Panc1 (cell line): ENCODE data around the gene GPC6. TPM values are rescaled to one million over a fixed set of nuclear protein-coding genes. Genes with fewer than 3 reads are reported as not detected.
A peak's percentile ranks its signal among the peaks of the same experiment; 100 is the strongest.

Experiments
- ATAC-seq: fragments of 200-7000 bp; cut with Tn5 transposase; 2 replicates; pipeline ENCODE4 v1.9.1; 2020; ENCODE audit warnings: mild to moderate bottlenecking, moderate library complexity
- BruUV-seq: library from RNA; stranded (reverse); fragments of 400-500 nt; replicated peaks from 2 replicates; lab custom pipeline; 2021; lab: Mats Ljungman, UMichigan
- CTCF ChIA-PET: fragments of 300-600 bp; sonication (Branson Sonifier 250); formaldehyde crosslinking; loops from one replicate; lab custom pipeline; 2022; ENCODE audit warnings: antibody characterized with exemption; lab: Charles Lee
- POLR2A ChIA-PET: fragments of 300-600 bp; sonication (Branson Sonifier 250); formaldehyde crosslinking; loops from one replicate; lab custom pipeline; 2022; ENCODE audit warnings: antibody characterized with exemption; lab: Charles Lee
- DNase-seq: peaks from one replicate; pipeline ENCODE4 v3.0.0-alpha.2; 2010; ENCODE audit warnings: low read depth, low spot score
- H3K27ac ChIP-seq: 2 replicates; pipeline ENCODE4 v1.5.1; 2011; ENCODE audit warnings: mild to moderate bottlenecking, low read length, inconsistent platforms
- H3K27me3 ChIP-seq: fragments of 200-500 bp; sonication (Bioruptor generic); 2 replicates; pipeline ENCODE4 v1.6.0; 2014; ENCODE audit warnings: low read length, inconsistent platforms; ENCODE audit not compliant: control insufficient read depth, insufficient read depth
- H3K36me3 ChIP-seq: fragments of 200-500 bp; sonication (Bioruptor generic); 2 replicates; pipeline ENCODE4 v1.5.1; 2014; ENCODE audit warnings: inconsistent platforms, mild to moderate bottlenecking, low read length, moderate library complexity; ENCODE audit not compliant: control insufficient read depth, insufficient read depth
- H3K4me1 ChIP-seq: 2 replicates; pipeline ENCODE4 v1.5.1; 2011; ENCODE audit warnings: inconsistent platforms, mild to moderate bottlenecking, low read length, moderate library complexity; ENCODE audit not compliant: control insufficient read depth, insufficient read depth
- H3K4me3 ChIP-seq, 2 experiments: 2 replicates each; pipeline ENCODE4 v1.5.1; 2011 to 2012; ENCODE audit warnings: low read depth in 2 of 2, low read length in 2 of 2, mild to moderate bottlenecking in 2 of 2, inconsistent platforms in 1 of 2, moderate library complexity in 1 of 2
- H3K9me3 ChIP-seq: fragments of 200-500 bp; sonication (Bioruptor generic); 2 replicates; pipeline ENCODE4 v1.5.1; 2014; ENCODE audit warnings: low read depth, mild to moderate bottlenecking, inconsistent platforms, low read length, moderate library complexity; ENCODE audit not compliant: control insufficient read depth, insufficient read depth
- CTCF ChIP-seq: fragments of 450-650 bp; IDR thresholded peaks from 2 replicates; pipeline ENCODE4 v1.5.1; 2017; ENCODE audit warnings: mild to moderate bottlenecking
- POLR2AphosphoS5 ChIP-seq: IDR thresholded peaks from 2 replicates; pipeline ENCODE4 v1.6.1; 2012; ENCODE audit warnings: mild to moderate bottlenecking, low read depth, low read length, moderate library complexity
- REST ChIP-seq, 2 experiments: IDR thresholded peaks; 2 replicates each; pipeline ENCODE4 v1.6.1; 2011 to 2012; ENCODE audit warnings: low read depth in 2 of 2, control low read depth in 1 of 2, low read length in 1 of 2, mild to moderate bottlenecking in 1 of 2, moderate library complexity in 1 of 2; ENCODE audit not compliant: insufficient read depth in 1 of 2
- SIN3A ChIP-seq: IDR thresholded peaks from 2 replicates; pipeline ENCODE4 v1.6.1; 2012; ENCODE audit warnings: low read depth, mild to moderate bottlenecking, low read length, moderate library complexity, borderline replicate concordance; ENCODE audit not compliant: insufficient read depth
- TCF7L2 ChIP-seq: IDR thresholded peaks from 2 replicates; pipeline ENCODE4 v1.6.1; 2011; ENCODE audit warnings: mild to moderate bottlenecking, low read depth, low read length, inconsistent platforms
- in situ Hi-C: cut with HindIII; loops from 2 replicates; pipeline ENCODE4 v1.10.0; 2016; ENCODE audit warnings: low sequenced_read_pairs, low pct_unique_long_range_greater_than_20kb
- intact Hi-C: fragments of 100-400 bp; cut with micrococcal nuclease; formaldehyde crosslinking; loops from one replicate; pipeline ENCODE4 v1.10.0; 2022; ENCODE audit not compliant: unreplicated experiment
- total RNA-seq: library from RNA; stranded (reverse); gene quantifications from one replicate; pipeline ENCODE4 v1.2.1, GENCODE V29; 2021; ENCODE audit not compliant: unreplicated experiment

GPC6 gene
- total RNA-seq, 1 experiment from 2014 or later, result 4.8 TPM

GRCh38 chr13:94236872-94237271 is 1010.3 kb downstream of the GPC6 start:
- DNase-seq (no peak), ATAC-seq (no peak)
- intact Hi-C loops, result no loop called here
- Histone ChIP-seq H3K4me1 (no peaks in the 10 kb centered on the region), H3K27me3 (no peaks in the 10 kb centered on the region), H3K27ac (no peak overlapping the region), H3K9me3 (no peaks in the 10 kb centered on the region), H3K4me3 (no peak overlapping the region), H3K36me3 (no peaks in the 10 kb centered on the region)
- in situ Hi-C loops, result no loop called here
- ChIA-PET POLR2A (no interaction called here), CTCF (no interaction called here)
- TF ChIP-seq CTCF (no peak), POLR2AphosphoS5 (no peak), REST (IDR thresholded peaks at IDR 0.05; ENCODE audit: insufficient read depth in 1 of 2, low read depth in 2 of 2, low read length in 1 of 2) (no peak), SIN3A (no peak), TCF7L2 (no peak)
- no TSS peak for BruUV-seq

- ChIA-PET CTCF (no interaction called here), POLR2A (no interaction called here)
- intact Hi-C loops, result no loop called here
- Histone ChIP-seq H3K4me3 (no peak overlapping the region), H3K9me3 (no peaks in the 10 kb centered on the region), H3K4me1 (no peaks in the 10 kb centered on the region), H3K27ac (no peak overlapping the region), H3K36me3 (no peaks in the 10 kb centered on the region), H3K27me3 (no peaks in the 10 kb centered on the region)
- ATAC-seq (no peak), DNase-seq (peak; percentile 15)
- TF ChIP-seq TCF7L2 (no peak), CTCF (no peak), REST (IDR thresholded peaks at IDR 0.05; ENCODE audit: insufficient read depth in 1 of 2, low read depth in 2 of 2, low read length in 1 of 2) (no peak), POLR2AphosphoS5 (no peak), SIN3A (no peak)
- in situ Hi-C loops, result no loop called here
- BruUV-seq, result no TSS peak
Measured at GRCh38 chr13:94239135-94239534, 1012.5 kb downstream of the GPC6 start.
